Gastrocnemius medialis (tissue), 4 donors: Measurements from ENCODE around the gene TNNI3K. TPM values are rescaled to one million over a fixed set of nuclear protein-coding genes. Genes with fewer than 3 reads are reported as not detected.

Experiments used
- ATAC-seq, 2 donors: fragments of 150-250 bp; one replicate each; pipeline ENCODE4 v1.9.1; 2016
- DNase-seq, 2 donors: peaks; one replicate each; pipeline ENCODE4 v3.0.0-alpha.2; 2019
- H3K27ac ChIP-seq, 4 donors: fragments of 200-600 bp; sonication (generic); 1 replicate in 1 of 4; 2 replicates in 3 of 4; pipeline ENCODE4 v1.5.1; 2016 to 2018; ENCODE audit warnings: mild to moderate bottlenecking in 2 of 4, moderate library complexity in 1 of 4
- H3K27me3 ChIP-seq, 3 donors: fragments of 200-600 bp; sonication (generic) in 2 of 3; 1 replicate in 1 of 3; 2 replicates in 2 of 3; pipeline versions ENCODE4 v1.5.1 to v1.6.0; 2016 to 2019; ENCODE audit warnings: mild to moderate bottlenecking in 1 of 3, moderate library complexity in 1 of 3
- H3K36me3 ChIP-seq, 2 donors: fragments of 200-600 bp; sonication (generic) in 1 of 2; one replicate each; pipeline ENCODE4 v1.5.1; 2017 to 2018
- H3K4me1 ChIP-seq, 2 donors: fragments of 200-600 bp; sonication (generic) in 1 of 2; one replicate each; pipeline ENCODE4 v1.5.1; 2016 to 2017; ENCODE audit warnings: mild to moderate bottlenecking in 2 of 2
- H3K4me3 ChIP-seq, 4 donors: fragments of 200-600 bp; sonication (generic) in 3 of 4; 1 replicate in 1 of 4; 2 replicates in 3 of 4; pipeline ENCODE4 v1.5.1; 2016 to 2019; ENCODE audit warnings: mild to moderate bottlenecking in 2 of 4
- H3K9me3 ChIP-seq, 3 donors: fragments of 200-600 bp; sonication (generic) in 2 of 3; 1 replicate in 1 of 3; 2 replicates in 2 of 3; pipeline ENCODE4 v1.5.1; 2016 to 2019
- POLR2A ChIP-seq, 2 donors: fragments of 450-650 bp; IDR thresholded peaks; one replicate each; pipeline ENCODE4 v1.6.1; 2017; ENCODE audit warnings: antibody characterized with exemption in 2 of 2, mild to moderate bottlenecking in 2 of 2, moderate library complexity in 2 of 2
- in situ Hi-C, 4 donors: fragments of 200-750 bp; cut with MboI; loops; one replicate each; pipeline versions ENCODE4 v1.15.0 to v1.8.0; 2017; ENCODE audit warnings: low sequenced_read_pairs in 4 of 4
- intact Hi-C: fragments of 100-400 bp; cut with DNase I; formaldehyde crosslinking; loops from one replicate; pipeline ENCODE4 v1.15.1; 2023; ENCODE audit warnings: low total_unique reads
- total RNA-seq, 4 donors: library from RNA; depleted of rRNA; stranded (reverse); fragments of >200 nt; gene quantifications; one replicate each; pipeline versions ENCODE4 v1.1.0 to v1.2.3, GENCODE V29; 2016
- TF ChIP-seq, protein P1 (sequence below), 5 experiments: fragments of 450-650 bp in 3 of 5; fragments of 200-600 bp in 2 of 5; sonication (generic) in 2 of 5; IDR thresholded peaks in 4 of 5; conservative IDR thresholded peaks in 1 of 5; 1 replicate in 4 of 5; 2 replicates in 1 of 5; pipeline ENCODE4 v1.5.1; 2016 to 2019; ENCODE audit warnings: antibody characterized with exemption in 5 of 5, mild to moderate bottlenecking in 3 of 5, moderate library complexity in 3 of 5

Gene TNNI3K
- total RNA-seq, 4 donors from 2014 or later, result 0.39 to 8.6 (median 4.0) TPM

DNA sequence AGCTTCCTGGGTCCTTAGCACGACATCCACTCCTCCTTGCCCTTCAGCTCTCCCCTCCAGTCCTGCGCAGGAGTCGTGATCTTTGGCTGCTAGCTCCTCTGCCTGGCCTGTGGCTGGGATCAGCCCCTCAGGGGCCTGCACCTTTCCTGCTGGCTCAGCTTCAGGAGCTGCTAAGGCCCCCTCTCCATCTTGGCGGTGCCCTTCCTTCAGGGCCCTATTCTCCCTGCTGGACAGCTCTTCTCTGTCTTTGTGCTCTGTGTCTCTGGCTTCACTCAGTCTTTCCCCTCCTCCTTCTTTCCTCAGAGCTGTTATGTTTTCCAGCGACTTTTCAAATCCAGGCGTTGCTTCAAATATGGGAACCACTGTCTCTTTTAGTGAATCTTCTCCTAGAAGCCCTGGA is 336.7 kb downstream of the TNNI3K start:
- ATAC-seq (no peak), DNase-seq (no peak)
- Histone ChIP-seq H3K27me3 (no peaks in the 10 kb centered on the region), H3K27ac (no peak overlapping the region), H3K9me3 (no peaks in the 10 kb centered on the region), H3K36me3 (no peaks in the 10 kb centered on the region), H3K4me1 (no peaks in the 10 kb centered on the region), H3K4me3 (no peak overlapping the region)
- intact Hi-C loops (no loop called here), in situ Hi-C loops (no loop called here)
- TF ChIP-seq, protein P1, sequence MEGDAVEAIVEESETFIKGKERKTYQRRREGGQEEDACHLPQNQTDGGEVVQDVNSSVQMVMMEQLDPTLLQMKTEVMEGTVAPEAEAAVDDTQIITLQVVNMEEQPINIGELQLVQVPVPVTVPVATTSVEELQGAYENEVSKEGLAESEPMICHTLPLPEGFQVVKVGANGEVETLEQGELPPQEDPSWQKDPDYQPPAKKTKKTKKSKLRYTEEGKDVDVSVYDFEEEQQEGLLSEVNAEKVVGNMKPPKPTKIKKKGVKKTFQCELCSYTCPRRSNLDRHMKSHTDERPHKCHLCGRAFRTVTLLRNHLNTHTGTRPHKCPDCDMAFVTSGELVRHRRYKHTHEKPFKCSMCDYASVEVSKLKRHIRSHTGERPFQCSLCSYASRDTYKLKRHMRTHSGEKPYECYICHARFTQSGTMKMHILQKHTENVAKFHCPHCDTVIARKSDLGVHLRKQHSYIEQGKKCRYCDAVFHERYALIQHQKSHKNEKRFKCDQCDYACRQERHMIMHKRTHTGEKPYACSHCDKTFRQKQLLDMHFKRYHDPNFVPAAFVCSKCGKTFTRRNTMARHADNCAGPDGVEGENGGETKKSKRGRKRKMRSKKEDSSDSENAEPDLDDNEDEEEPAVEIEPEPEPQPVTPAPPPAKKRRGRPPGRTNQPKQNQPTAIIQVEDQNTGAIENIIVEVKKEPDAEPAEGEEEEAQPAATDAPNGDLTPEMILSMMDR (IDR thresholded peaks at IDR 0.05 in 4 of 5, conservative IDR thresholded peaks at IDR 0.05 in 1 of 5), result no peak
- no peak for TF ChIP-seq POLR2A (IDR thresholded peaks at IDR 0.05)

DNA sequence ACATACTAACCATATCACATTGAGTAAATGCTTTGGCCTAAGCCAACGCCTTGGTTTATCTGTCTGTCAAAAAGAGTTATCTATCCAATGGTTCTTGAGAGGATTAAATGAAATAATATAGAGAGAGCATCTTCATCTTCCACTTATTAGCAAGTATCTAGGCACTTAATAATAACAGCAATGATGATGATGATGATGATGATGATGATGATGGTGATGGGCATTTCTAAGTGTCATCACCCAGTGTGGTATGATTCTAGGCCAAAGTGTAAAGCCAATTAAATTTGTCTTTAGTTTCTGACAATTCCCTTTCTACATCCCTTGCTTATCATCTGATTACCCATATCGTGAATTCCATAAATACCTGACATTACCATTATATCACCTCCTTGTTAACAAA is 342.9 kb downstream of the TNNI3K start:
- H3K9me3 ChIP-seq, result no peaks in the 10 kb centered on the region
- TF ChIP-seq POLR2A (IDR thresholded peaks at IDR 0.05), result no peak
- TF ChIP-seq, protein P1 (IDR thresholded peaks at IDR 0.05 in 4 of 5, conservative IDR thresholded peaks at IDR 0.05 in 1 of 5), result no peak
- no peaks in the 10 kb centered on the region for H3K27me3 ChIP-seq
- intact Hi-C loops (no loop called here), in situ Hi-C loops (no loop called here)
- no peak overlapping the region for H3K4me3 ChIP-seq
- no peaks in the 10 kb centered on the region for H3K4me1 ChIP-seq
- DNase-seq, result no peak
- no peak overlapping the region for H3K27ac ChIP-seq
- no peak for ATAC-seq
- H3K36me3 ChIP-seq, result no peaks in the 10 kb centered on the region

DNA sequence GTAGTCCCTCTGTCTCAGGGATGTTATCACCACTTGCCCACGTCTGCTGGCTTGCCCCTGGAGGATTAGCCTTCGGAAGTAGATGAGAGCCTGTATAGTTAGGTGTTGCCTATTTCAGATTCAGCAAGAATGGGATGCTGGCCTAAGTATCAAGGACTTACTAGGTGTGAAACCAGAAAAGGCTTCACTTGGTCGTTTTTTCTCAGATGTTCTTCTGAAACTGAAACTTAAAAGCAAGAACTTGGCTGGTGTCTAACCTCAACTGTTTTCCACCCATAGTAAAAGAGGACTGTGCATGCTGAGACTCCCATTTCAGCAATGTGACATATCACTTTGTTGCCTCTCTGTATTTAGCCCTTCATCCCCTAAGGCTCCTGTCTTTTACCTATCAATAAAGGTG is 344.2 kb downstream of the TNNI3K start:
- H3K27ac ChIP-seq, result no peak overlapping the region
- no peaks in the 10 kb centered on the region for H3K27me3 ChIP-seq
- intact Hi-C loops (no loop called here), in situ Hi-C loops (no loop called here)
- no peaks in the 10 kb centered on the region for H3K9me3 ChIP-seq
- DNase-seq (no peak), ATAC-seq (no peak)
- H3K36me3 ChIP-seq, result no peaks in the 10 kb centered on the region
- no peak overlapping the region for H3K4me3 ChIP-seq
- H3K4me1 ChIP-seq, result no peaks in the 10 kb centered on the region
- no peak for TF ChIP-seq POLR2A (IDR thresholded peaks at IDR 0.05)
- TF ChIP-seq, protein P1 (IDR thresholded peaks at IDR 0.05 in 4 of 5, conservative IDR thresholded peaks at IDR 0.05 in 1 of 5), result no peak

GRCh38 chr1:74583397-74583796 is 348.2 kb downstream of the TNNI3K start:
- in situ Hi-C loops (no loop called here), intact Hi-C loops (no loop called here)
- H3K9me3 ChIP-seq, result no peaks in the 10 kb centered on the region
- no peak overlapping the region for H3K27ac ChIP-seq
- H3K27me3 ChIP-seq, result no peaks in the 10 kb centered on the region
- TF ChIP-seq POLR2A (IDR thresholded peaks at IDR 0.05), result no peak
- TF ChIP-seq, protein P1 (IDR thresholded peaks at IDR 0.05 in 4 of 5, conservative IDR thresholded peaks at IDR 0.05 in 1 of 5), result no peak
- DNase-seq (no peak), ATAC-seq (no peak)
- H3K4me1 ChIP-seq, result no peaks in the 10 kb centered on the region
- H3K36me3 ChIP-seq, result no peaks in the 10 kb centered on the region
- no peak overlapping the region for H3K4me3 ChIP-seq

- ATAC-seq (no peak), DNase-seq (no peak)
- no peak overlapping the region for H3K27ac ChIP-seq
- intact Hi-C loops (no loop called here), in situ Hi-C loops (no loop called here)
- H3K4me3 ChIP-seq, result no peak overlapping the region
- TF ChIP-seq POLR2A (IDR thresholded peaks at IDR 0.05), result no peak
- TF ChIP-seq, protein P1 (IDR thresholded peaks at IDR 0.05 in 4 of 5, conservative IDR thresholded peaks at IDR 0.05 in 1 of 5), result no peak
- no peaks in the 10 kb centered on the region for H3K4me1 ChIP-seq
- no peaks in the 10 kb centered on the region for H3K36me3 ChIP-seq
- no peaks in the 10 kb centered on the region for H3K27me3 ChIP-seq
- H3K9me3 ChIP-seq, result no peaks in the 10 kb centered on the region
These were observed 349.0 kb downstream of the TNNI3K start for GRCh38 chr1:74584185-74584584.
